ENCODE measurements around the gene EVA1A.

EVA1A gene

GRCh38 chr2:75573145-75573878 lies 12.6 kb upstream of the EVA1A start:
- no peaks in the 10 kb centered on the region for H3K9me3 ChIP-seq (ENCODE audit: insufficient read depth, low read depth, low read length)
- H3K4me3 ChIP-seq (ENCODE audit: low read depth, low read length): no peak overlapping the region
- H2BK5ac ChIP-seq (ENCODE audit: low read depth, low read length, poor library complexity): no peak overlapping the region
- no peak overlapping the region for H3K23ac ChIP-seq (ENCODE audit: low read length)
- H2BK120ac ChIP-seq (ENCODE audit: insufficient read depth, low read length, poor library complexity): no peak overlapping the region
- no peaks in the 10 kb centered on the region for H3K79me2 ChIP-seq (ENCODE audit: control insufficient read depth, insufficient read depth, low read length, poor library complexity)
- H3K36me3 ChIP-seq (ENCODE audit: control insufficient read depth in 1 of 2, insufficient read depth in 2 of 2, low read length in 2 of 2): no peaks in the 10 kb centered on the region
- H3K79me1 ChIP-seq (ENCODE audit: low read length): peaks cover 3% of the 10 kb centered on the region
- no peak overlapping the region for H2BK12ac ChIP-seq (ENCODE audit: low read length)
- no peak overlapping the region for H3K9ac ChIP-seq (ENCODE audit: low read length)
- DNase-seq: no peak
- no CpG with 5 or more reads among the region's 1 CpG for WGBS (ENCODE audit: extremely low coverage, insufficient coverage, insufficient read length)
- H2AFZ ChIP-seq (ENCODE audit: insufficient read depth, low read length, poor library complexity): no peak overlapping the region
- no peak overlapping the region for H3K4me2 ChIP-seq (ENCODE audit: low read length)
- H2AK5ac ChIP-seq (ENCODE audit: low read length): no peak overlapping the region
- no peak overlapping the region for H3K14ac ChIP-seq (ENCODE audit: low read length)
- no peak overlapping the region for H4K12ac ChIP-seq (ENCODE audit: low read depth, low read length)
- H4K91ac ChIP-seq (ENCODE audit: low read depth, low read length): no peak overlapping the region
- peaks cover 9 to 12% of the 10 kb centered on the region in 2 experiments for H3K4me1 ChIP-seq (ENCODE audit: control insufficient read depth in 1 of 2, insufficient read depth in 2 of 2, low read length in 2 of 2)
- H3K27me3 ChIP-seq (ENCODE audit: insufficient read depth, low read length): no peaks in the 10 kb centered on the region
- no peak overlapping the region for H3K27ac ChIP-seq (ENCODE audit: low read depth, low read length)
- H3K4ac ChIP-seq (ENCODE audit: low read depth, low read length): no peak overlapping the region
- H4K8ac ChIP-seq (ENCODE audit: low read depth, low read length): no peak overlapping the region
- no peak overlapping the region for H3K18ac ChIP-seq (ENCODE audit: low read length)

- peaks cover 3% of the 10 kb centered on the region for H3K79me1 ChIP-seq (ENCODE audit: low read length)
- H3K9me3 ChIP-seq (ENCODE audit: insufficient read depth, low read depth, low read length): no peaks in the 10 kb centered on the region
- no peak overlapping the region for H2AFZ ChIP-seq (ENCODE audit: insufficient read depth, low read length, poor library complexity)
- no peak overlapping the region for H3K18ac ChIP-seq (ENCODE audit: low read length)
- WGBS (ENCODE audit: extremely low coverage, insufficient coverage, insufficient read length): no CpG with 5 or more reads among the region's 4 CpGs
- no peak overlapping the region for H3K9ac ChIP-seq (ENCODE audit: low read length)
- no peaks in the 10 kb centered on the region for H3K36me3 ChIP-seq (ENCODE audit: control insufficient read depth in 1 of 2, insufficient read depth in 2 of 2, low read length in 2 of 2)
- no peak overlapping the region for H3K14ac ChIP-seq (ENCODE audit: low read length)
- no peak overlapping the region for H3K4ac ChIP-seq (ENCODE audit: low read depth, low read length)
- no peak overlapping the region for H3K27ac ChIP-seq (ENCODE audit: low read depth, low read length)
- no peak for DNase-seq
- H4K91ac ChIP-seq (ENCODE audit: low read depth, low read length): no peak overlapping the region
- no peak overlapping the region for H3K4me3 ChIP-seq (ENCODE audit: low read depth, low read length)
- H4K12ac ChIP-seq (ENCODE audit: low read depth, low read length): no peak overlapping the region
- H3K4me1 ChIP-seq (ENCODE audit: control insufficient read depth in 1 of 2, insufficient read depth in 2 of 2, low read length in 2 of 2): peaks cover 9 to 12% of the 10 kb centered on the region in 2 experiments
- no peaks in the 10 kb centered on the region for H3K79me2 ChIP-seq (ENCODE audit: control insufficient read depth, insufficient read depth, low read length, poor library complexity)
- H3K4me2 ChIP-seq (ENCODE audit: low read length): no peak overlapping the region
- H2BK12ac ChIP-seq (ENCODE audit: low read length): no peak overlapping the region
- H2AK5ac ChIP-seq (ENCODE audit: low read length): no peak overlapping the region
- H4K8ac ChIP-seq (ENCODE audit: low read depth, low read length): no peak overlapping the region
- H3K23ac ChIP-seq (ENCODE audit: low read length): no peak overlapping the region
- H2BK5ac ChIP-seq (ENCODE audit: low read depth, low read length, poor library complexity): no peak overlapping the region
- H3K27me3 ChIP-seq (ENCODE audit: insufficient read depth, low read length): no peaks in the 10 kb centered on the region
- no peak overlapping the region for H2BK120ac ChIP-seq (ENCODE audit: insufficient read depth, low read length, poor library complexity)
Measured at GRCh38 chr2:75571730-75572430, 11.1 kb upstream of the EVA1A start.

- H3K79me1 ChIP-seq (ENCODE audit: low read length): peaks cover 3% of the 10 kb centered on the region
- no peak for DNase-seq
- no peak overlapping the region for H3K14ac ChIP-seq (ENCODE audit: low read length)
- H3K27ac ChIP-seq (ENCODE audit: low read depth, low read length): no peak overlapping the region
- H3K9ac ChIP-seq (ENCODE audit: low read length): no peak overlapping the region
- H2BK12ac ChIP-seq (ENCODE audit: low read length): peak overlapping the region; percentile 8
- no peak overlapping the region for H3K4me3 ChIP-seq (ENCODE audit: low read depth, low read length)
- no peak overlapping the region for H3K4ac ChIP-seq (ENCODE audit: low read depth, low read length)
- H3K4me1 ChIP-seq (ENCODE audit: control insufficient read depth in 1 of 2, insufficient read depth in 2 of 2, low read length in 2 of 2): peaks cover 9 to 12% of the 10 kb centered on the region in 2 experiments
- no peaks in the 10 kb centered on the region for H3K36me3 ChIP-seq (ENCODE audit: control insufficient read depth in 1 of 2, insufficient read depth in 2 of 2, low read length in 2 of 2)
- H3K9me3 ChIP-seq (ENCODE audit: insufficient read depth, low read depth, low read length): no peaks in the 10 kb centered on the region
- no peak overlapping the region for H3K18ac ChIP-seq (ENCODE audit: low read length)
- no CpG with 5 or more reads among the region's 7 CpGs for WGBS (ENCODE audit: extremely low coverage, insufficient coverage, insufficient read length)
- no peak overlapping the region for H4K12ac ChIP-seq (ENCODE audit: low read depth, low read length)
- no peak overlapping the region for H4K8ac ChIP-seq (ENCODE audit: low read depth, low read length)
- no peaks in the 10 kb centered on the region for H3K27me3 ChIP-seq (ENCODE audit: insufficient read depth, low read length)
- no peaks in the 10 kb centered on the region for H3K79me2 ChIP-seq (ENCODE audit: control insufficient read depth, insufficient read depth, low read length, poor library complexity)
- H3K4me2 ChIP-seq (ENCODE audit: low read length): no peak overlapping the region
- no peak overlapping the region for H2AK5ac ChIP-seq (ENCODE audit: low read length)
- no peak overlapping the region for H3K23ac ChIP-seq (ENCODE audit: low read length)
- H2AFZ ChIP-seq (ENCODE audit: insufficient read depth, low read length, poor library complexity): no peak overlapping the region
- H4K91ac ChIP-seq (ENCODE audit: low read depth, low read length): no peak overlapping the region
- H2BK120ac ChIP-seq (ENCODE audit: insufficient read depth, low read length, poor library complexity): no peak overlapping the region
- H2BK5ac ChIP-seq (ENCODE audit: low read depth, low read length, poor library complexity): no peak overlapping the region
Measured at GRCh38 chr2:75570948-75571729, 10.4 kb upstream of the EVA1A start.

GRCh38 chr2:75570024-75570947 lies 9.5 kb upstream of the EVA1A start:
- H3K18ac ChIP-seq (ENCODE audit: low read length): no peak overlapping the region
- H2AK5ac ChIP-seq (ENCODE audit: low read length): no peak overlapping the region
- H3K4me3 ChIP-seq (ENCODE audit: low read depth, low read length): no peak overlapping the region
- H2AFZ ChIP-seq (ENCODE audit: insufficient read depth, low read length, poor library complexity): no peak overlapping the region
- no peak overlapping the region for H3K14ac ChIP-seq (ENCODE audit: low read length)
- H2BK120ac ChIP-seq (ENCODE audit: insufficient read depth, low read length, poor library complexity): no peak overlapping the region
- peaks cover 9 to 12% of the 10 kb centered on the region in 2 experiments for H3K4me1 ChIP-seq (ENCODE audit: control insufficient read depth in 1 of 2, insufficient read depth in 2 of 2, low read length in 2 of 2)
- no peak overlapping the region for H3K23ac ChIP-seq (ENCODE audit: low read length)
- H3K27me3 ChIP-seq (ENCODE audit: insufficient read depth, low read length): no peaks in the 10 kb centered on the region
- H3K79me2 ChIP-seq (ENCODE audit: control insufficient read depth, insufficient read depth, low read length, poor library complexity): no peaks in the 10 kb centered on the region
- H3K36me3 ChIP-seq (ENCODE audit: control insufficient read depth in 1 of 2, insufficient read depth in 2 of 2, low read length in 2 of 2): no peaks in the 10 kb centered on the region
- H3K4ac ChIP-seq (ENCODE audit: low read depth, low read length): no peak overlapping the region
- no peak overlapping the region for H2BK5ac ChIP-seq (ENCODE audit: low read depth, low read length, poor library complexity)
- peak overlapping the region; percentile 8 for H2BK12ac ChIP-seq (ENCODE audit: low read length)
- no peak overlapping the region for H3K27ac ChIP-seq (ENCODE audit: low read depth, low read length)
- H3K4me2 ChIP-seq (ENCODE audit: low read length): no peak overlapping the region
- H4K91ac ChIP-seq (ENCODE audit: low read depth, low read length): no peak overlapping the region
- peaks cover 3% of the 10 kb centered on the region for H3K79me1 ChIP-seq (ENCODE audit: low read length)
- no peak overlapping the region for H4K12ac ChIP-seq (ENCODE audit: low read depth, low read length)
- no peak overlapping the region for H3K9ac ChIP-seq (ENCODE audit: low read length)
- WGBS (ENCODE audit: extremely low coverage, insufficient coverage, insufficient read length): no CpG with 5 or more reads among the region's 8 CpGs
- H4K8ac ChIP-seq (ENCODE audit: low read depth, low read length): no peak overlapping the region
- no peak for DNase-seq
- H3K9me3 ChIP-seq (ENCODE audit: insufficient read depth, low read depth, low read length): no peaks in the 10 kb centered on the region
